IPS-20b (cell line): ENCODE measurements around the gene DOCK8.

Source experiments
- H3K27ac ChIP-seq: one replicate; pipeline ENCODE4 v1.5.1; 2013; ENCODE audit warnings: low read length
- H3K27me3 ChIP-seq: 2 replicates; pipeline ENCODE4 v1.6.1; 2013; ENCODE audit warnings: mild to moderate bottlenecking, low read length, inconsistent platforms; ENCODE audit not compliant: insufficient read depth
- H3K36me3 ChIP-seq: 2 replicates; pipeline ENCODE4 v1.6.1; 2013; ENCODE audit warnings: low read depth, mild to moderate bottlenecking, inconsistent platforms, low read length, moderate library complexity; ENCODE audit not compliant: insufficient read depth
- H3K4me1 ChIP-seq: 2 replicates; pipeline ENCODE4 v1.6.1; 2013; ENCODE audit warnings: mild to moderate bottlenecking, control low read depth, inconsistent platforms, low read length, moderate library complexity; ENCODE audit not compliant: insufficient read depth
- H3K4me3 ChIP-seq: 2 replicates; pipeline ENCODE4 v1.5.1; 2013; ENCODE audit warnings: mild to moderate bottlenecking, low read length, inconsistent platforms
- H3K9ac ChIP-seq: 2 replicates; pipeline ENCODE4 v1.6.1; 2013; ENCODE audit warnings: low read depth, mild to moderate bottlenecking, inconsistent platforms, low read length, moderate library complexity
- H3K9me3 ChIP-seq: 2 replicates; pipeline ENCODE4 v1.6.1; 2013; ENCODE audit warnings: mild to moderate bottlenecking, low read depth, low read length, inconsistent platforms; ENCODE audit not compliant: insufficient read depth

The DOCK8 gene

DNA sequence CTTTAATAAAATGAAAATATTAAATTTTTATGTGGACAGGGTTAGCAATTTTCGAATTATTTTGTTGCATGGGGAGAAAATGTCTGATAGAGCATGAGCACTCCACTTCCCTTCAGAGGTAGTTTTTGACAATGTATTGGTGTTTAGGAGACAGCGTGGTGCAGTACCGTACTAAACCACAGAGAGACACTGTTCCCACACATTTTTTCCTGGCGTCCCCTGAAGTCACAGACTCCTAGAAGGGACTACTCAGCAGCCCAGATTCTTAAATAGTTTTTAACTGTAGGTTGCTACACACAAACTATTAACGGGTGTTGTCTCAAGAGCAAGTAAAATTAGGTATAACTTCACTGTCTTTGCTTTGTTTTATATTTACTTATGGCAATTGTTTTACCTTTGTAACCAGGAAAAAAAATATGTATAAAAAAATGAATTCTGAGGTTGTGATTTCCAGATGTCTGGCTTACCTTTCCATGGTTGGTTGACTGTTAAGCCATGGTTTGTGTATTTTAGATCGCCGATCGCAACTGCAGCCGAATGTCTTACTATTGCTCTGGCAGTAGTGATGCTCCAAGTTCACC lies 171.2 kb downstream of the DOCK8 start:
- no peak overlapping the region for H3K4me3 ChIP-seq
- no peaks in the 10 kb centered on the region for H3K9me3 ChIP-seq
- H3K27me3 ChIP-seq = no peaks in the 10 kb centered on the region
- H3K27ac ChIP-seq = no peak overlapping the region
- H3K9ac ChIP-seq = no peak overlapping the region
- H3K36me3 ChIP-seq = no peaks in the 10 kb centered on the region
- peaks cover 6% of the 10 kb centered on the region; the same call in 1 of the 2 replicates for H3K4me1 ChIP-seq

DNA sequence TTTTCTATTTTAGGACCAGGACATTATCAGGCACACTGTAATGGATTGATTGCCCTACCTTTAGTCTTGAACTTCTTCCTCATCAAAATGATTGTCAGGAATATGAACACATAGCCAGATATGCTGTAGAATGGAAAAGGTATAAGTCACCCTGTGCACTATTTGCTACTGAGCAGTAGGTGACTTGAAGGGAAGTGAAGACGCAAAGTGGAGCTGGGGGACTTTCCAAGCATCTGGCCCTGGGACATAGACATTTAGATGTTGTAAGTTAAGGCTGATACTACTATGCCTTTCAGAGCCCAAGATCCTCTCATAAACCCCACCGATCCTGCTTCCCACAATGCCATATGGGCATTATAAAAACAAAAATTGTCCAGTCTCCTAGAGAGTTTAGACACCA lies 174.5 kb downstream of the DOCK8 start:
- no peaks in the 10 kb centered on the region for H3K9me3 ChIP-seq
- no peaks in the 10 kb centered on the region for H3K36me3 ChIP-seq
- H3K9ac ChIP-seq = no peak overlapping the region
- H3K4me3 ChIP-seq = no peak overlapping the region
- H3K4me1 ChIP-seq = peaks cover 10% of the 10 kb centered on the region; the same call in 1 of the 2 replicates
- H3K27ac ChIP-seq = no peak overlapping the region
- H3K27me3 ChIP-seq = no peaks in the 10 kb centered on the region

DNA sequence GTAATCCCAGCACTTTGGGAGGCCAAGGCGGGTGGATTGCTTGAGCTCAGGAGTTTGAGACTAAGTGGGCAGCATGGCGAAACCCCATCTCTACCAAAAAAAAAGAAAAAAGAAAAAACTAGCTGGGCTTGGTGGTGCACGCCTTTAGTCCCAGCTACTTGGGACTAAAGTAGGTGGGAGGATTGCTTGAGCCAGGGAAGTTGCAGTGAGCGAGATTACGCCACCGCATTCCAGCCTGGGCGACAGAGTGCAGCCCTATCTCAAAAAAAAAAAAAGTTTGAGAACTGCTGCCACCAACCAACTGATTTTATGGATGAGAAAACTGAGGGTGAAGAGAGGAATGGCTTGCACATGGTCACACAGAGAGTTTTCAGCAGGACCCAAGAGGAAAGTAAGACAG lies 175.1 kb downstream of the DOCK8 start:
- peaks cover 10% of the 10 kb centered on the region; the same call in 1 of the 2 replicates for H3K4me1 ChIP-seq
- H3K4me3 ChIP-seq = no peak overlapping the region
- H3K36me3 ChIP-seq = no peaks in the 10 kb centered on the region
- no peaks in the 10 kb centered on the region for H3K9me3 ChIP-seq
- H3K27me3 ChIP-seq = no peaks in the 10 kb centered on the region
- no peak overlapping the region for H3K27ac ChIP-seq
- no peak overlapping the region for H3K9ac ChIP-seq

DNA sequence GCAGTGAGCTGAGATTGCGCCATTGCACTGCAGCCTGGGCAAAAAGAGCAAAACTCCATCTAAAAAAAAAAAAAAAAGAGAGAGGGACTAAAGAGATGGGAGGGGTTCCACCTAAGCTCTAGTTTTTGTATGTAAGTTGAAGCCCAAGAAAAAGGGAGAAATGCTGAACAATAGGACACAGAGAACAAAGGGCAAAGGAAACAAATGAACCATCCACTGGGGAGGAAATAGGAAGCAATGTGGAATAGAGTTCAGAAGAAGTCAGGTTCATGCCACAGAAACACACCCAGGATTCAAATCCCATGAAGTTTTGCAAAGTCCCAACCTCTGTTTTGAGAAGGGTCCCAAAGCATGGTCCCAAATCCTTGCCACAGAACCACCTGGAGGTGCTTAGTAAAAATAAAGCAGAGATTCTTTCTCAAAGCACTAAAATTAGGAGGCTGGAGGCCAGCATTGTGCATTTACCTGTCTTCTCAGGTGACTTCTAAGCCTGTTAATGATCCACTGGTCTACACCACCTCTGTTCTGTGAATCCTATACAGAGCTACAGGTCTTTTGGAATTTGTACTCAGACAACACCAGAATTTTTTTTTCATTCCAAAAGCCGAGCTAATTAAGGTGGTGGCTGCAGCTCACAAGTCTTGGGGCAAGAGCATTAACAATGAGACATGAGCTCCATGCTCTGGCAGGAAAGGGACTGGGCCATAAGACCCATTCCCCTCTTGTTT lies 177.6 kb downstream of the DOCK8 start:
- H3K4me1 ChIP-seq = peaks cover 7% of the 10 kb centered on the region; the same call in 1 of the 2 replicates
- H3K4me3 ChIP-seq = no peak overlapping the region
- H3K9ac ChIP-seq = no peak overlapping the region
- H3K27ac ChIP-seq = no peak overlapping the region
- H3K27me3 ChIP-seq = no peaks in the 10 kb centered on the region
- H3K36me3 ChIP-seq = no peaks in the 10 kb centered on the region
- H3K9me3 ChIP-seq = no peaks in the 10 kb centered on the region

DNA sequence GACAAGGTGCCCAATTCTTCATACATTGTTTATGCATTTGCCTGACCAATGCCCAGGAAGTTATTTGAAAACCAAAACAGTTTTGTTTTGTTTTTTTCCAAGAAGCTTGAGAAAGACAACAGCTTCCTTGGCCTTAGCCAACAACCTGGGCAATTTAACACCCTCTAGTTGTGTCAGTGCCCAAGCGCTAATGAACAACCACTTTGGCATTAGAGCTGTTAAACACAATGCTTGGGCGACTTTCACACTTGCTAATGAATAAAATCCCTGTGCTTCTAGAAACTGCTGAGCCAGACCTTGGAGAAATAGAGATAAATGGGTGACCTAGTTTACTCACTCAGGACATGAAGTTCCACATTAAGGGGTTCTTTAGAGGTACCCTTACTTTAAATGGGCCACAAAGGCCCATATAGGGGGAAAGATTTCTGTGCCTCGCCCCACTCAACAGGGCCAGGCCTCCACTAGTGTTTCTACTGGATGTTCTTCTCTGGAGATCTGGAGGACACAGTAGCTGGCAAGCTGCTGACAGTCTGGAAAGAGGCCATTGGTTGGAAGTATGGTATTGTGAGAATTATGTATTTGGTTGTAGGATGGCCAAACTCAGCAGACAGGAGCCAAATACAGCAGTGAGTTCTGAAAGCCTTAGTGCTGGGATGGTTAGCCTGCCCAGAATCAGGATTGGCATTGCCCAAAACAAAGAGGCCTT lies 179.8 kb downstream of the DOCK8 start:
- Histone ChIP-seq H3K27me3 (no peaks in the 10 kb centered on the region), H3K27ac (no peak overlapping the region), H3K9me3 (no peaks in the 10 kb centered on the region), H3K36me3 (no peaks in the 10 kb centered on the region), H3K9ac (no peak overlapping the region), H3K4me3 (no peak overlapping the region), H3K4me1 (peaks cover 7% of the 10 kb centered on the region; the same call in 1 of the 2 replicates)

DNA sequence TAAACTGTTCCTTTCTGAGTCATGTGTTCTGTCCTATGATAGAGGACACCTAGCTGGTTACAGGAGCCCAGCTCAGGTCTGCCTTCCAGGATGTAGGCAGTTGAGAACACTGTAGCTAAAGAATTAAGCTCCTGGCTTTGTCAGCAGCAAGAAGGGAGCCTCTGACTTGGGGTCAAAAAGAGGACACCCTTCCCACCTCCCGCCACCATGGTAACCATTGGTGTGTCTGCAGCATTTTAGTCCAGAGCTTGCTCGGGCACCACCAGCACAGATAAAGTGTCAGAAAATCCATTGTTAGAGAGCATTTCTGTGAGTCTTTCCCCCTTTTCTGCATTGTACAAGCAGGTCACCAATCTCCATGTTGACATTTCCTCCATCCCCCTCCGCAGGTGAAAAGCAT lies 181.7 kb downstream of the DOCK8 start:
- Histone ChIP-seq H3K4me1 (0 out of 2 replicates have a peak, but pooled peaks cover 4% of the 10 kb centered on the region), H3K27me3 (no peaks in the 10 kb centered on the region), H3K4me3 (no peak overlapping the region), H3K27ac (no peak overlapping the region), H3K36me3 (no peaks in the 10 kb centered on the region), H3K9ac (no peak overlapping the region), H3K9me3 (no peaks in the 10 kb centered on the region)

DNA sequence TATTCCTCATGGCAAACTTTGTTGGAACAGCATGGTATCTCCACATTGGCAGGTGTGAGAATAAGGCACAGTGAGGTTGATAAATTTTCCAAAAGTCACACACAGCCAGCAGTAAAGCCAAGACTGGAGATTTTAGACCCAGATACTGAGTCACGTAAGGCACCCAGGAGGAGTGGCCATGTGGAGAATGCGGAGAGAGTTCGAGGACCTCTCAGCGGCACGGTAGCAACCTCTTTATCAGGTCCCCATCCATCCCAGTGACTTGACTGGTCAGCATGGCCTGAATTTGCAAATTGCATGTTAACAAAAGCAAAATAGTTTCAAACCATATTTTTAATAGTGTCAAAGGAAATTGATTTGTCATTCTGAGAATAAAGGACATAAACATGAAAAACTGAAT lies 183.4 kb downstream of the DOCK8 start:
- Histone ChIP-seq H3K4me3 (no peak overlapping the region), H3K9me3 (no peaks in the 10 kb centered on the region), H3K9ac (no peak overlapping the region), H3K4me1 (no peaks in the 10 kb centered on the region), H3K27me3 (no peaks in the 10 kb centered on the region), H3K27ac (no peak overlapping the region), H3K36me3 (no peaks in the 10 kb centered on the region)

DNA sequence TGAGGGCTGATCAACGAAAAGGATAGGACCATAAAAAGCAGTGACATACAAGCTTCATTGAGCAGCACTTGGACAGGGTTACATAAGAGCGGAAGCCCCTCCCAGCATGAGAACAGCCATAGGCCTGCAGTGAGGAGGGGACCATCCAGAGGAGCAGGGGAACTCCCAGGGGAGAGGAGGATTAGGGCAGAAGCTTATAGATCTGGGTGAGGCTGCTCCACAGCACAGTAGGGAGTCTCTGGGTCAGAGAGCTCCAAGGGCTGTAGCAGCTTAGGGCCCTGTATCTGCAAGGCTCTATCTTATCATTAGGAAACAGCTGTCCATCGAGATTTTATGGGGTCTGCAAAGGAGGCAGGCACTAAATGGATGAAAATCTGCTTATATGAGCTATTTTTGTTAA lies 186.6 kb downstream of the DOCK8 start:
- Histone ChIP-seq H3K9ac (no peak overlapping the region), H3K36me3 (no peaks in the 10 kb centered on the region), H3K4me3 (no peak overlapping the region), H3K4me1 (peaks cover 8% of the 10 kb centered on the region; the same call in 1 of the 2 replicates), H3K27me3 (no peaks in the 10 kb centered on the region), H3K9me3 (no peaks in the 10 kb centered on the region), H3K27ac (no peak overlapping the region)

DNA sequence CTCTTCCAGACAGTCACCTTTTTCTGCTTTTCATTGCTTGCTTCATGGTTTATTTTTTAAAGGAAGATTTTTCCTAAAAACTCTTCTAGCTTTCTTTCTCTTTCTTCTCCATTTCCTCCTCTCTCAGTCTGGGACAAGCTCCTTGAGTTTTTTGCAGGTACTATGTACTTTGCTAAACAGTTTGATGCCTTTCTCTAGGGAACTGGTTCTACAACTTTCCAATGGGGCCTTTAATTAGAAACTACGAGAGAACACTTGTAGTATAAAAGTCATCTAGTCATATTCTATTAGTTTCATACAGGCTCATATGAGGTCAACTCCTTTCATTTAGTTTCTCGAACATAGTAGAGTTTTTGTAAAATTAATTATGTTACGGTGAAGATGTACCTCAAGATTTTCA lies 189.6 kb downstream of the DOCK8 start:
- H3K4me1 ChIP-seq = peaks cover 8% of the 10 kb centered on the region; the same call in 1 of the 2 replicates
- no peak overlapping the region for H3K9ac ChIP-seq
- H3K27me3 ChIP-seq = no peaks in the 10 kb centered on the region
- H3K9me3 ChIP-seq = no peaks in the 10 kb centered on the region
- no peaks in the 10 kb centered on the region for H3K36me3 ChIP-seq
- H3K4me3 ChIP-seq = no peak overlapping the region
- no peak overlapping the region for H3K27ac ChIP-seq

DNA sequence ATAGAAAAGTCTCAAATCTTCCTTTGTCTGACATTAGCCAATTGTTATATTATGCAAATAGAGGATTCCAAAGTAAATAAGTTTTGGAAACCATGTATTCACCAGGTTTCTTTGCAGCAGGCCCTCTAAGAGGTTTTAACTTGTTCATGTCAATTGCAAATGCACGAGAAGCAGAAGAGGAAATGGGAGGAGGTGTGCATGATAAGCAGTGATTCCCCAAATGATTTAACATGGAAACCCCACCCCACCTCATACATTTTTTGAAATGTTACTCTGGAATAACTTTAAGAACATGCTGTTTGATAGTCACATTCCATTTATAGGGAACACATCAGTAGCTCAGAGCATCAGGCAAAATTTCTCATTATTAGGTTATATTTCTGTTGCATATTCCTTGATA lies 190.7 kb downstream of the DOCK8 start:
- Histone ChIP-seq H3K9me3 (no peaks in the 10 kb centered on the region), H3K27me3 (no peaks in the 10 kb centered on the region), H3K27ac (no peak overlapping the region), H3K9ac (no peak overlapping the region), H3K4me3 (no peak overlapping the region), H3K4me1 (peaks cover 8% of the 10 kb centered on the region; the same call in 1 of the 2 replicates), H3K36me3 (no peaks in the 10 kb centered on the region)

DNA sequence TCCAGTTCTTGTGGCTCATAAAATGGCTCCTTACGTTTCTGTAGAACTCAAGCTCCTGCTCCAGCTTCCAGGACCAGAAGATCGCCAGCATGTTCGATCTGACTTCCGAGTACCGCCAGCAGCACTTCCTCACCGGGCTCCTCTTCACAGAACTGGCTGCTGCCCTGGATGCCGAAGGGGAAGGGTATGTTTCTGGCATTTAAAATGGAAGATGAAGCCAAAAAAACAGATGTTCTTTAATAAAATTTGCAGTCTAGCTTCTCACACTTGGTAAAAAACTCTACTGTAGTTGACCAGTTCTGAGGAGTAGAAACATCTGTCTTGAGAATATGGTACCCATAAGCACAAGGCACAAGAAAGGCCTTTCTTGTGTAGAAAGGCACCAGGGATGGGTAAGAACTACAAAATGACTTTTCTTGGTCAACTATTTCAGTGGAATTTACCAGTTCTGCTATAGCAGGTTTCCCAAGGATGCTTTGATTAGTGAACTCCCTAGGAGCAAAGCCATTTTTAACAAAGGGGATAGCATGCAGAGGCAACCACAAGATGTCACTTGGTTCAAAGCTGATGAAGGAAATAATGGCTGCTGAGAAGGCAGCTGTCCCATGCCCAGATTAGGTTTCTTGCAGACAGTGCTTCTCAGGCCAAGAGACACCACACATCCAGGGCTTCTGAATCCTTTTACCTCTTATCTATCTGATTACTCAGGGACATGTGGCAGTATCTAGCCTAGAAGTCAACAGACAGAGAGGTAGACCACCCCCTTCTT lies 192.4 kb downstream of the DOCK8 start:
- Histone ChIP-seq H3K9ac (no peak overlapping the region), H3K27ac (no peak overlapping the region), H3K4me3 (no peak overlapping the region), H3K36me3 (no peaks in the 10 kb centered on the region), H3K27me3 (no peaks in the 10 kb centered on the region), H3K9me3 (no peaks in the 10 kb centered on the region), H3K4me1 (peaks cover 8% of the 10 kb centered on the region; the same call in 1 of the 2 replicates)
